Measurements from ENCODE around the gene ZMYND11. TPM values are rescaled to one million over a fixed set of nuclear protein-coding genes. Genes with fewer than 3 reads are reported as not detected.

The ZMYND11 gene
- total RNA-seq, 3 donors from 2014 or later (not counting 1 experiment from before 2014, with no cell fraction given): 50.6 to 63.9 (median 52.6) TPM

DNA sequence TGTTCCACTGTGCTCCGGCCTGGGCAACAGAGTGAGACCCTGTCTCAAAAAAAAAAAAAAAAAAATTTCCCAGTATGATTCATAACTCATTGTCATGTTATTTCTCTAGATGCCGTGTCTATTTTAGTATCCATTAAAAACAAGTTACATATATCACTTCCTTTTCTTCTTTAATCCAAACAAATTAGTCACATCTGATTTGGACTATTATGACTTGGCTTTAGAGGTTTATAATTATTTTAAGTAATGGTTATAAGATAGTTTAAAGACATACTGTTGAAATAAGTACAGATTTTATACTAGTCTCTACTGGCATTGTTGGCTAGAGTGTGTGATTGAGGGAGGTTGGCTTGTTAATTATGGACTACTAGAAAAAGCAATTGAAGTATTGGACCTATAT lies 53.3 kb downstream of the ZMYND11 start:
- TF ChIP-seq, protein P1, sequence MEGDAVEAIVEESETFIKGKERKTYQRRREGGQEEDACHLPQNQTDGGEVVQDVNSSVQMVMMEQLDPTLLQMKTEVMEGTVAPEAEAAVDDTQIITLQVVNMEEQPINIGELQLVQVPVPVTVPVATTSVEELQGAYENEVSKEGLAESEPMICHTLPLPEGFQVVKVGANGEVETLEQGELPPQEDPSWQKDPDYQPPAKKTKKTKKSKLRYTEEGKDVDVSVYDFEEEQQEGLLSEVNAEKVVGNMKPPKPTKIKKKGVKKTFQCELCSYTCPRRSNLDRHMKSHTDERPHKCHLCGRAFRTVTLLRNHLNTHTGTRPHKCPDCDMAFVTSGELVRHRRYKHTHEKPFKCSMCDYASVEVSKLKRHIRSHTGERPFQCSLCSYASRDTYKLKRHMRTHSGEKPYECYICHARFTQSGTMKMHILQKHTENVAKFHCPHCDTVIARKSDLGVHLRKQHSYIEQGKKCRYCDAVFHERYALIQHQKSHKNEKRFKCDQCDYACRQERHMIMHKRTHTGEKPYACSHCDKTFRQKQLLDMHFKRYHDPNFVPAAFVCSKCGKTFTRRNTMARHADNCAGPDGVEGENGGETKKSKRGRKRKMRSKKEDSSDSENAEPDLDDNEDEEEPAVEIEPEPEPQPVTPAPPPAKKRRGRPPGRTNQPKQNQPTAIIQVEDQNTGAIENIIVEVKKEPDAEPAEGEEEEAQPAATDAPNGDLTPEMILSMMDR (IDR thresholded peaks at IDR 0.05): no peak

DNA sequence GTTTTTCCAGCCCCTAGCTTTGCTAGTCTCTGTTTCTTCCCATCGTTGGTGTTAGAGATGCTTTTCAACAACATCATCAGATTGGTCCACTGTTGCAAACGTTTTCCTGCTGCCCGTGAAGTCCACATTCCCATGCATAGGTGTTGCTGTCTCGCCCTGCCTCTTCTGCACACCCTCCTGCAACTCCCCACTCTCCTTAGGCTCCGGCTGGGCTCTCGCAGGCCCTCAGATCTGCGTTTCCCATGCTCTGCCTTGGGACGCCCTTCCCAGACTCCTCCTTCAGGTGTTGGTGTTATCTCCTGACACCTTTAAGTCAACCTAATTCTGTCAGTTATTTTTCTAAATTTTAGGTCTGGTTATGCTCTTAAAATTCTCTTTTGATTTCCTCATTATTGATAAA lies 55.0 kb downstream of the ZMYND11 start:
- no peak for ATAC-seq
- Mint-ChIP-seq H3K9me3 (no peaks in the 10 kb centered on the region), H3K27ac (peak overlapping the region in 1 of 2 donors; percentile 43), H3K36me3 (no peaks in the 10 kb centered on the region), H3K4me1 (peaks cover 27 to 30% of the 10 kb centered on the region in 2 donors), H3K4me3 (no peak overlapping the region), H3K27me3 (ENCODE audit: low read depth in 2 of 2) (no peaks in the 10 kb centered on the region)
- Histone ChIP-seq H3K36me3 (ENCODE audit: control insufficient read depth, insufficient read depth, low read length) (no peaks in the 10 kb centered on the region), H3K9me3 (ENCODE audit: control insufficient read depth, insufficient read depth, low read length) (no peaks in the 10 kb centered on the region), H3K27ac (ENCODE audit: low read length) (no peak overlapping the region), H3K27me3 (ENCODE audit: control insufficient read depth, insufficient read depth, low read length) (no peaks in the 10 kb centered on the region), H3K4me1 (ENCODE audit: control insufficient read depth, insufficient read depth, low read length) (no peaks in the 10 kb centered on the region), H3K4me3 (ENCODE audit: low read length) (no peak overlapping the region)
- TF ChIP-seq, protein P1 (IDR thresholded peaks at IDR 0.05): no peak
- WGBS (ENCODE audit: insufficient coverage): 94% methylated on average over 8 of the region's 8 CpGs
- intact Hi-C loops (cut with micrococcal nuclease): no loop called here
- DNase-seq: no peak

More for the DNA sequence above, 53.3 kb downstream of the ZMYND11 start:
- Mint-ChIP-seq H3K36me3 (peaks cover 14% of the 10 kb centered on the region), H3K27me3 (ENCODE audit: low read depth in 2 of 2) (no peaks in the 10 kb centered on the region), H3K27ac (no peak overlapping the region), H3K4me1 (peaks cover 27 to 28% of the 10 kb centered on the region in 2 donors), H3K4me3 (no peak overlapping the region), H3K9me3 (peaks cover 0 to 7% of the 10 kb centered on the region in 2 donors)
- no peak overlapping the region for H3K27ac ChIP-seq (ENCODE audit: low read length)
- no peaks in the 10 kb centered on the region for H3K27me3 ChIP-seq (ENCODE audit: control insufficient read depth, insufficient read depth, low read length)
- H3K4me1 ChIP-seq (ENCODE audit: control insufficient read depth, insufficient read depth, low read length): no peaks in the 10 kb centered on the region
- no peak overlapping the region for H3K4me3 ChIP-seq (ENCODE audit: low read length)
- WGBS (ENCODE audit: insufficient coverage): 87% methylated on average over 1 of the region's 2 CpGs
- H3K36me3 ChIP-seq (ENCODE audit: control insufficient read depth, insufficient read depth, low read length): peaks cover under 1% of the 10 kb centered on the region
- intact Hi-C loops (cut with micrococcal nuclease): no loop called here
- H3K9me3 ChIP-seq (ENCODE audit: control insufficient read depth, insufficient read depth, low read length): no peaks in the 10 kb centered on the region
- ATAC-seq (no peak), DNase-seq (no peak)

DNA sequence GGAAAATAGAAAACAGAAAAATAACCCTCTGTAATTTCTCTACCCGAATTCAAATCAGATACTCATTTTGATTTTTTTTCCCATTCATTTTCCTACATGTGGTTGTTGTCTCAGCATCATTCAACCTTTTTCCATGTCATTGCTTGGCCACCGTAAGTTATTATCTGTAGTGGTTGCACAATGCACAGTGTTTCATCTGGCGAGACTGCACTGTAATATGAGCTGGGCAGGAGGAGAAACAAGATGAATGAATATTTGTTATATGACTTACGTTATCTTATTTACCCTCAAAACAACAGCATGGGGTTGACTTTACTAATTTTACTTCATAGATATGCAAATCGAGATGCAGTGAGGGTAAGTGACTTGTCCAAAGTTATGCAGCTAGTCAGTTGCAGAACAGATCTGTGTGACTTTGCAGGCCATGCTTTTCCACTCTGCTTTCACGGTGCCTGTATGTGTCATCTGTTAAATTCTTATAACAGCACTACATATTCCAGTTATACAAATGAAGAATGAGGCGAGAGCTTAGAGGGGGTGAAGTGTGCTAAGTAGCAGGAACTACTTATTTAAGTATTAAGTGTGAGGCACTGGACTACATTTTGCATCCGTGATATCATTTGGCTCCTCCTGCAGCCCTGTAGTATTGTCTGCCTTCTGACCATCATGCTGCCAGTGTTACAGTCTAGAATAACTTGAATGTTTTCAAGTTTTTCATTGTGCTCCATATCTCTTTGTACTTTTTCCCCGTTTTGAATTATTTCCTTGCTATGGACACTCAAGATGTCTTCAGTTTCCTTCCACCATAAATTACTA lies 56.7 kb downstream of the ZMYND11 start:
- Histone ChIP-seq H3K27ac (ENCODE audit: low read length) (no peak overlapping the region), H3K9me3 (ENCODE audit: control insufficient read depth, insufficient read depth, low read length) (no peaks in the 10 kb centered on the region), H3K27me3 (ENCODE audit: control insufficient read depth, insufficient read depth, low read length) (no peaks in the 10 kb centered on the region), H3K4me1 (ENCODE audit: control insufficient read depth, insufficient read depth, low read length) (no peaks in the 10 kb centered on the region), H3K36me3 (ENCODE audit: control insufficient read depth, insufficient read depth, low read length) (no peaks in the 10 kb centered on the region), H3K4me3 (ENCODE audit: low read length) (no peak overlapping the region)
- ATAC-seq (no peak), DNase-seq (no peak)
- intact Hi-C loops (cut with micrococcal nuclease): no loop called here
- 89% methylated on average over 8 of the region's 9 CpGs for WGBS (ENCODE audit: insufficient coverage)
- Mint-ChIP-seq H3K4me3 (no peak overlapping the region), H3K27ac (no peak overlapping the region), H3K36me3 (no peaks in the 10 kb centered on the region), H3K4me1 (peaks cover 30 to 31% of the 10 kb centered on the region in 2 donors), H3K9me3 (no peaks in the 10 kb centered on the region), H3K27me3 (ENCODE audit: low read depth in 2 of 2) (no peaks in the 10 kb centered on the region)
- TF ChIP-seq, protein P1 (IDR thresholded peaks at IDR 0.05): no peak
